Measurements from ENCODE around the gene CAMSAP1.

DNA sequence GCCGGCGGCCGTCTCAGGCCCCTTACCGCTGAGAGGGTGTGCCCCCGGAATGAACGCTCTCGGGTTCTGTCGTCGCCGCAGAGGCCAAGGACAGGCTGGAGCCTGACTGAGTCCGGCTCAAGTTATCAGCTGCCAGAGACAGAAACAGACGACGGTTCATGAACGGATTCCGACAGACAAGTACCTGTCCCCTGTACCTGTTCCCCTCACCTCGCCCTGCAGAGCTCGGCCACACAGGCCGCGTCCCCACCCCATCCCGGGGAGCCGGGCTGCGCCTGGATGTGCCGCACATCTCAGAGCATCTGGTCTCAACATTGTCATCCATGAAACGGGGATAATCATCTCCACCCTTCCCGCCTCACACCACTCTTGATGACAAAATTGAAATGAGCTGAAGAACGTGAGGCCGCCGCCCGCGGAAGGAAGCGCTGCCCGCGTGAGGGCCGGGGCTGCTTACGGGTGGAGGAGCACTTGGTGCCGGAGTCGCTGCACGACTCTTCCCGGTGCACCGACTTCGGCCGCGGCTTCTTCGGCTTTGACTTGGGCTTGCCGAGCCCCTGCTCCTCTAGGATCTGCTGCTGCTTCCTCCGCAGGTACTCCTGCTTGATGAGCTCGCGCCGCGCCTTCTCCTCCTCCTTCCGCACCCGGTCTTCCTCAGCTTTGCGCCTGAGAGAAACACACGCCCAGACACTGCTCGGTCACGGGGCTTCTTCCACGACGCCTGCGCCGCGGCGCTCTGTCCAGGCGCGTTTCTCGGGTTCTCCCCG is 89.2 kb downstream of the CAMSAP1 start:
- TF ChIP-seq, protein P1, sequence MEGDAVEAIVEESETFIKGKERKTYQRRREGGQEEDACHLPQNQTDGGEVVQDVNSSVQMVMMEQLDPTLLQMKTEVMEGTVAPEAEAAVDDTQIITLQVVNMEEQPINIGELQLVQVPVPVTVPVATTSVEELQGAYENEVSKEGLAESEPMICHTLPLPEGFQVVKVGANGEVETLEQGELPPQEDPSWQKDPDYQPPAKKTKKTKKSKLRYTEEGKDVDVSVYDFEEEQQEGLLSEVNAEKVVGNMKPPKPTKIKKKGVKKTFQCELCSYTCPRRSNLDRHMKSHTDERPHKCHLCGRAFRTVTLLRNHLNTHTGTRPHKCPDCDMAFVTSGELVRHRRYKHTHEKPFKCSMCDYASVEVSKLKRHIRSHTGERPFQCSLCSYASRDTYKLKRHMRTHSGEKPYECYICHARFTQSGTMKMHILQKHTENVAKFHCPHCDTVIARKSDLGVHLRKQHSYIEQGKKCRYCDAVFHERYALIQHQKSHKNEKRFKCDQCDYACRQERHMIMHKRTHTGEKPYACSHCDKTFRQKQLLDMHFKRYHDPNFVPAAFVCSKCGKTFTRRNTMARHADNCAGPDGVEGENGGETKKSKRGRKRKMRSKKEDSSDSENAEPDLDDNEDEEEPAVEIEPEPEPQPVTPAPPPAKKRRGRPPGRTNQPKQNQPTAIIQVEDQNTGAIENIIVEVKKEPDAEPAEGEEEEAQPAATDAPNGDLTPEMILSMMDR (IDR thresholded peaks at IDR 0.05; ENCODE audit: low read depth, low read length), result no peak
- TF ChIP-seq EZH2phosphoT487 (IDR thresholded peaks at IDR 0.05; ENCODE audit: low read depth), result no peak

Data from OCI-LY3 (cell line).